Spleen (tissue), 11 donors: ENCODE data around the gene GPR180. TPM values are rescaled to one million over a fixed set of nuclear protein-coding genes. Genes with fewer than 3 reads are reported as not detected.
A peak's percentile ranks its signal among the peaks of the same experiment; 100 is the strongest.

Experiments
- DNase-seq: peaks from one replicate; pipeline ENCODE4 v3.0.0-alpha.2; 2020
- H3K27ac ChIP-seq, 8 donors: fragments of 200-600 bp; sonication (generic) in 7 of 8; 1 replicate in 4 of 8; 2 replicates in 4 of 8; pipeline versions ENCODE4 v1.5.0 to v1.8.0; 2016 to 2021; ENCODE audit warnings: inconsistent platforms in 4 of 8, mild to moderate bottlenecking in 4 of 8, moderate library complexity in 1 of 8
- H3K27me3 ChIP-seq, 7 donors: fragments of 200-600 bp; sonication (generic) in 6 of 7; replicated peaks in 1 of 7; 1 replicate in 4 of 7; 2 replicates in 3 of 7; pipeline versions ENCODE4 v1.5.0 to v1.8.0; 2016 to 2021; ENCODE audit warnings: inconsistent platforms in 3 of 7, mild to moderate bottlenecking in 1 of 7
- H3K36me3 ChIP-seq, 6 donors: fragments of 200-600 bp; sonication (generic) in 5 of 6; 1 replicate in 4 of 6; 2 replicates in 2 of 6; pipeline versions ENCODE4 v1.5.0 to v1.8.0; 2016 to 2021; ENCODE audit warnings: inconsistent platforms in 2 of 6
- H3K4me1 ChIP-seq, 6 donors: fragments of 200-600 bp; sonication (generic) in 5 of 6; 1 replicate in 3 of 6; 2 replicates in 3 of 6; pipeline versions ENCODE4 v1.5.0 to v1.8.0; 2016 to 2021; ENCODE audit warnings: inconsistent platforms in 3 of 6
- H3K4me3 ChIP-seq, 8 donors: fragments of 200-600 bp; sonication (generic) in 7 of 8; 1 replicate in 4 of 8; 2 replicates in 4 of 8; pipeline versions ENCODE4 v1.5.0 to v1.8.0; 2016 to 2021; ENCODE audit warnings: inconsistent platforms in 4 of 8, mild to moderate bottlenecking in 4 of 8, moderate library complexity in 2 of 8
- H3K9me3 ChIP-seq, 8 donors: fragments of 200-600 bp; sonication (generic) in 7 of 8; 1 replicate in 4 of 8; 2 replicates in 4 of 8; pipeline versions ENCODE4 v1.5.0 to v1.8.0; 2016 to 2021; ENCODE audit warnings: inconsistent platforms in 4 of 8
- CTCF ChIP-seq, 11 experiments: fragments of 200-600 bp in 7 of 11; fragments of 450-650 bp in 4 of 11; sonication (generic) in 4 of 11; IDR thresholded peaks in 8 of 11; conservative IDR thresholded peaks in 3 of 11; 1 replicate in 7 of 11; 2 replicates in 4 of 11; pipeline versions ENCODE4 v1.4.0 to v1.8.0; 2016 to 2021; ENCODE audit warnings: antibody characterized with exemption in 11 of 11, inconsistent platforms in 4 of 11, mild to moderate bottlenecking in 1 of 11
- POLR2A ChIP-seq, 3 donors: fragments of 450-650 bp; IDR thresholded peaks; one replicate each; pipeline ENCODE4 v1.5.1; 2017; ENCODE audit warnings: antibody characterized with exemption in 3 of 3, mild to moderate bottlenecking in 1 of 3
- POLR2AphosphoS5 ChIP-seq, 3 donors: sonication (generic); formaldehyde crosslinking; IDR thresholded peaks; one replicate each; pipeline ENCODE4 v1.5.1; 2017; ENCODE audit warnings: antibody characterized with exemption in 3 of 3
- WGBS, 5 donors: extraction: QIAGEN DNeasy Blood & Tissue Kit in 3 of 5; methylation state at CpG; one replicate each; pipeline versions ENCODE4 v1.1.5 to v1.1.7; 2013 to 2018; 5-methylcytosine and 5-hydroxymethylcytosine counted together
- intact Hi-C: fragments of 100-400 bp; cut with DNase I; formaldehyde crosslinking; loops from one replicate; pipeline ENCODE4 v1.15.0; 2023; ENCODE audit warnings: low total_unique reads
- polyA plus RNA-seq, 3 donors: library from polyadenylated mRNA; stranded (reverse); fragments of 200-250 nt; gene quantifications; one replicate each; pipeline ENCODE4 v1.2.1, GENCODE V29; 2013
- total RNA-seq, 7 donors: library from RNA; depleted of rRNA in 3 of 7; stranded (reverse); fragments of >200 nt in 3 of 7; fragmentation: NEBNext Ultra II Directional in 4 of 7; extraction: Animal tissue kit (Norgen Biotek cat#: 25700) in 4 of 7; gene quantifications; one replicate each; pipeline versions ENCODE4 v1.1.0 to v1.2.1, GENCODE V29; 2016 to 2021
- donor health status: healthy with polysubstance abuse.
- donor health status: DM: no; HTN: no; CAD: no; lungs with moderate emphysema.
- donor health status: DM: no; HTN: no; CAD: no.
- donor health status: Bipolar disorder and iron deficiency.
- donor health status: healthy.
- donor health status: DM: no; HTN: no; CAD: no.
- donor health status: DM: yes; HTN: yes; CAD: no.

The GPR180 gene
- total and polyA plus RNA-seq, 10 donors, result 1.2 to 8.6 (median 4.2) TPM

- TF ChIP-seq POLR2AphosphoS5 (IDR thresholded peaks at IDR 0.05) (no peak), CTCF (IDR thresholded peaks at IDR 0.05 in 8 of 11, conservative IDR thresholded peaks at IDR 0.05 in 3 of 11) (peak in 6 of 11 experiments; percentile 18 to 61 (median 54))
Measured at GRCh38 chr13:94674609-94675348, 73.1 kb downstream of the GPR180 start.

DNA sequence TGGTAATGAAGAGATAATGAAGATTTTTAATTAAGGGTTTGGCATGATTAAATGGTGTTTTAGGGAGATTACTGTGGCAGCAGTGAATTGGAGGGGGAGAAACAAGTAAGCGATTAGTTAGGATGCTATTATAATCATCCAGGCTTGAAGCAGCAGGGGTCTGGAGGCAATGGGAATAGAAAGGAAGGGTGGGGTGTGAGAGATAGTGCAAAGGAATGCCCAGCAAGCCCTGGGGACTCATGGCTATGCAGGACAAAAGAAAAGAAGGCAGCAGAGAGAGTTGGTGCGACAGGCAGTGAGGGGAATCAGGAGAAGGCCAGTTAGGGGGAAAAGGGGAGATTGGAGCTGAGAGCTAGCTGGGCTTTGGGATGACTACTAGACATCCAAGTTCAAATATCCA is 76.1 kb downstream of the GPR180 start:
- Histone ChIP-seq H3K9me3 (no peaks in the 10 kb centered on the region), H3K4me3 (no peak overlapping the region), H3K4me1 (no peaks in the 10 kb centered on the region), H3K27me3 (peaks cover 0 to 45% (median 0%) of the 10 kb centered on the region in 7 donors), H3K36me3 (no peaks in the 10 kb centered on the region), H3K27ac (no peak overlapping the region)
- DNase-seq, result no peak
- WGBS, 5 donors, result 81 to 90% (median 87%) methylated on average over 2 of the region's 2 CpGs
- no peak for TF ChIP-seq POLR2AphosphoS5 (IDR thresholded peaks at IDR 0.05)
- TF ChIP-seq CTCF (IDR thresholded peaks at IDR 0.05 in 8 of 11, conservative IDR thresholded peaks at IDR 0.05 in 3 of 11), result no peak
- no peak for TF ChIP-seq POLR2A (IDR thresholded peaks at IDR 0.05)
- intact Hi-C loops, result no loop called here

More at GRCh38 chr13:94674609-94675348, 73.1 kb downstream of the GPR180 start:
- no peaks in the 10 kb centered on the region for H3K36me3 ChIP-seq
- intact Hi-C loops, result no loop called here
- H3K27ac ChIP-seq, result no peak overlapping the region
- no peaks in the 10 kb centered on the region for H3K9me3 ChIP-seq
- H3K27me3 ChIP-seq, result peaks cover 0 to 39% (median 0%) of the 10 kb centered on the region in 7 donors
- no peaks in the 10 kb centered on the region for H3K4me1 ChIP-seq
- WGBS, 5 donors, result 23 to 39% (median 33%) methylated on average over 5 of the region's 5 CpGs
- DNase-seq, result no peak
- H3K4me3 ChIP-seq, result no peak overlapping the region

- H3K9me3 ChIP-seq, result no peaks in the 10 kb centered on the region
- H3K27me3 ChIP-seq, result peaks cover 0 to 55% (median 0%) of the 10 kb centered on the region in 7 donors
- H3K4me3 ChIP-seq, result no peak overlapping the region
- H3K4me1 ChIP-seq, result no peaks in the 10 kb centered on the region
- TF ChIP-seq CTCF (IDR thresholded peaks at IDR 0.05 in 8 of 11, conservative IDR thresholded peaks at IDR 0.05 in 3 of 11) (no peak), POLR2AphosphoS5 (IDR thresholded peaks at IDR 0.05) (no peak), POLR2A (IDR thresholded peaks at IDR 0.05) (no peak)
- H3K27ac ChIP-seq, result no peak overlapping the region
- H3K36me3 ChIP-seq, result no peaks in the 10 kb centered on the region
- DNase-seq, result no peak
- WGBS, 5 donors, result 81 to 92% (median 86%) methylated on average over 2 of the region's 2 CpGs
- intact Hi-C loops, result no loop called here
Measured at GRCh38 chr13:94678845-94679244, 77.2 kb downstream of the GPR180 start.

DNA sequence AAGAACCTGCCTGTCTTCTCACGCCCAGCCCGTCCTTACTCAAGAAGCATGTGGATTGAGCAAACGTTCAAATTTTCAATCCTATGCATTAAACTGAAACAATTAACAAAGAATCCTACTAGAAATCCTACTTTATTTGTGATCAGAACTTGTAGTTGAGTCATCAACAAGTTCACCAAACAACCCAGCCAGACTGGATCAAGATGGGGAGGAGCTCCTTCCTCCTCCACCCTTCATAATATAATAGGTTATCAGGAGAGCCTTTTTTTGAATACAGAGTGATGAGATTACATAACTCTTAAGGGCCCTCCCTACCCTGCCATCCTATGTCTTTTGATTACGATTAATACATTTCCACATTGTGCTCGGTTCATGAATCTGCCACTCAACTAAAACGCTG is 78.0 kb downstream of the GPR180 start:
- H3K27ac ChIP-seq, result no peak overlapping the region
- no peak overlapping the region for H3K4me3 ChIP-seq
- no peaks in the 10 kb centered on the region for H3K36me3 ChIP-seq
- TF ChIP-seq POLR2A (IDR thresholded peaks at IDR 0.05) (no peak), CTCF (IDR thresholded peaks at IDR 0.05 in 8 of 11, conservative IDR thresholded peaks at IDR 0.05 in 3 of 11) (no peak), POLR2AphosphoS5 (IDR thresholded peaks at IDR 0.05) (no peak)
- H3K27me3 ChIP-seq, result peaks cover 0 to 60% (median 0%) of the 10 kb centered on the region in 7 donors
- intact Hi-C loops, result no loop called here
- WGBS, 5 donors, result 74 to 91% (median 82%) methylated on average over 6 of the region's 6 CpGs
- H3K9me3 ChIP-seq, result no peaks in the 10 kb centered on the region
- no peak for DNase-seq
- H3K4me1 ChIP-seq, result no peaks in the 10 kb centered on the region
